Stimulated activated naive CD8-positive, alpha-beta T cell treated with anti-CD3 and anti-CD28 coated beads, Interleukin-15, Interleukin-2, amounts not matched to agents 100 ng/mL and 50 ng/mL, for 24 hours (primary cell): ENCODE measurements around the gene NSUN6.
"Not testable (repeated sequence)": the region's sequence is repeated elsewhere in the genome, so short reads cannot be mapped to it uniquely, and the experiment has no call there.

Experiments used
- H3K27ac Mint-ChIP-seq: one replicate; pipeline ENCODE4 v1.8.0; 2021; ENCODE audit warnings: mild to moderate bottlenecking, mixed read lengths
- H3K27me3 Mint-ChIP-seq: one replicate; pipeline ENCODE4 v1.8.0; 2021; ENCODE audit warnings: mixed read lengths
- H3K36me3 Mint-ChIP-seq: one replicate; pipeline ENCODE4 v1.8.0; 2021; ENCODE audit warnings: low read depth, mixed read lengths
- H3K4me1 Mint-ChIP-seq: one replicate; pipeline ENCODE4 v1.8.0; 2021; ENCODE audit warnings: low read depth, mixed read lengths
- H3K4me3 Mint-ChIP-seq: one replicate; pipeline ENCODE4 v1.8.0; 2021; ENCODE audit warnings: mild to moderate bottlenecking, mixed read lengths
- H3K9me3 Mint-ChIP-seq: one replicate; pipeline ENCODE4 v1.8.0; 2021; ENCODE audit warnings: mixed read lengths

The NSUN6 gene

DNA sequence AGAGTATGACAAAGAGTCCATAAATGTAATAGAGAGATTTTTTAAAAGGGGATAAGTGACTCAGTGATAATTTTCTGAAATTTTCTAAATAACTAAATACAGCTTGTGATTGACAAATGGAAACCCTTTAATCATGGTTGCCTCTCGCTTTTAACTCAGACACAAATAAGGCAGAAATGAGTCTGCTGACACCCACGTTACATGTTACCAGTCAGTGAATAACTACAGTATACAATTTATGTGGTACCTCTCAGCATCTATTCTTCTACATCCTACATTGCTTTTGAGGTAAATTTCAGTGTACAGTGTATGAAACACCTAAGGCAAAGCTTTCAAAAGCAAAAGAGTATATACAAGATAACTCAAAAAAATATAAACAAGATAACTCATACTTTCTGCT, 4.2 kb downstream of the NSUN6 start:
- no peak overlapping the region for H3K4me3 Mint-ChIP-seq
- H3K9me3 Mint-ChIP-seq = no peaks in the 10 kb centered on the region
- no peak overlapping the region for H3K27ac Mint-ChIP-seq
- H3K36me3 Mint-ChIP-seq = peaks cover 38% of the 10 kb centered on the region
- no peaks in the 10 kb centered on the region for H3K27me3 Mint-ChIP-seq
- H3K4me1 Mint-ChIP-seq = peaks cover 52% of the 10 kb centered on the region

GRCh38 chr10:18639719-18640118, 11.7 kb downstream of the NSUN6 start:
- peaks cover 43% of the 10 kb centered on the region for H3K36me3 Mint-ChIP-seq
- H3K27ac Mint-ChIP-seq, H3K27me3 Mint-ChIP-seq, H3K4me3 Mint-ChIP-seq, H3K9me3 Mint-ChIP-seq, H3K4me1 Mint-ChIP-seq: not testable (repeated sequence)

DNA sequence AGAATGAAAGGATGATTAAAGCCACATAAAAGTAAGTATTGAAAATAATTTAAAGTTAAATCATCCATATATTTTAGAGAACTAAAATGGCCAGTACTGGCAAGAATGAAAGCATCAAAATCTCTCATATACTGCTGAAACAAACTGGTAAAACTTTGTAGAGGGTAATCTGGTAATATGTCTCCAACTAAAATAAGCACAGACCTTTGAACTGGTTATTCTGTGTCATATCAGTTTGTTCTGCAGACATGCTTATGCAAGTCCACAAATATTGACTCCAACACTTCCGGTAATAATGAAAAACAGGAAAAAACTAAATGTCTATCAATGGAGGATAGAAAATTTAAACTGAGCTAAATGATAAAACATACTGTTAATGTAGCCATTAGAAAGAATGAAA, 14.0 kb downstream of the NSUN6 start:
- H3K4me1 Mint-ChIP-seq, H3K4me3 Mint-ChIP-seq, H3K27ac Mint-ChIP-seq, H3K9me3 Mint-ChIP-seq, H3K27me3 Mint-ChIP-seq: not testable (repeated sequence)
- peaks cover 45% of the 10 kb centered on the region for H3K36me3 Mint-ChIP-seq

DNA sequence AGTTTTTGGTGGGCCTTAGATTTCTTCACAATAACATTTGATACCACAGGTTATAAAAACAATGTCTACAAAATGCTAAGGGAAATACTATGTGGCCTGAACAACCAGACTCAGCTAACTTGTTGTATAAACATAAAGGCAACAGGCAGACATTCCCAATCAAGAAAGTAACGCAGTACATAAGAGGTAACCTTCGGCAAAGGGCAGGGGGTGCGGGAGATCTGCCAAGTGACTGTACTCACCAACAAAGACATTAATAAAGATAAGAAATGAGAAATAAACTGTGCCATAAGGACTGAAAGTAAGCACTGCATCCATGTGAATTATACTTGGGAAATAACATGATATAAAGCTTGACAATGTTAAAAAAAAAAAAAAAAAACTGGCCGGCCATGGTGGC, 15.4 kb downstream of the NSUN6 start:
- Mint-ChIP-seq H3K4me1 (no peaks in the 10 kb centered on the region), H3K36me3 (peaks cover 41% of the 10 kb centered on the region), H3K4me3 (no peak overlapping the region), H3K9me3 (no peaks in the 10 kb centered on the region), H3K27ac (no peak overlapping the region), H3K27me3 (no peaks in the 10 kb centered on the region)

DNA sequence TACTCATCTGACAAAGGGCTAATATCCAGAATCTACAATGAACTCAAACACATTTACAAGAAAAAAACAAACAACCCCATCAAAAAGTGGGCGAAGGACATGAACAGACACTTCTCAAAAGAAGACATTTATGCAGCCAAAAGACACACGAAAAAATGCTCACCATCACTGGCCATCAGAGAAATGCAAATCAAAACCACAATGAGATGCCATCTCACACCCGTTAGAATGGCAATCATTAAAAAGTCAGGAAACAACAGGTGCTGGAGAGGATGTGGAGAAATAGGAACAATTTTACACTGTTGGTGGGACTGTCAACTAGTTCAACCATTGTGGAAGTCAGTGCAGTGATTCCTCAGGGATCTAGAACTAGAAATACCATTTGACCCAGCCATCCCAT, 18.9 kb downstream of the NSUN6 start:
- H3K9me3 Mint-ChIP-seq, H3K27me3 Mint-ChIP-seq, H3K4me3 Mint-ChIP-seq: not testable (repeated sequence)
- Mint-ChIP-seq H3K36me3 (peaks cover 25% of the 10 kb centered on the region), H3K27ac (peak overlapping the region; percentile 58), H3K4me1 (peaks cover 12% of the 10 kb centered on the region)

- H3K27me3 Mint-ChIP-seq = not testable (repeated sequence)
- Mint-ChIP-seq H3K27ac (peak overlapping the region; percentile 67), H3K36me3 (peaks cover 27% of the 10 kb centered on the region)
Observed at GRCh38 chr10:18627452-18628018, 23.9 kb downstream of the NSUN6 start.

DNA sequence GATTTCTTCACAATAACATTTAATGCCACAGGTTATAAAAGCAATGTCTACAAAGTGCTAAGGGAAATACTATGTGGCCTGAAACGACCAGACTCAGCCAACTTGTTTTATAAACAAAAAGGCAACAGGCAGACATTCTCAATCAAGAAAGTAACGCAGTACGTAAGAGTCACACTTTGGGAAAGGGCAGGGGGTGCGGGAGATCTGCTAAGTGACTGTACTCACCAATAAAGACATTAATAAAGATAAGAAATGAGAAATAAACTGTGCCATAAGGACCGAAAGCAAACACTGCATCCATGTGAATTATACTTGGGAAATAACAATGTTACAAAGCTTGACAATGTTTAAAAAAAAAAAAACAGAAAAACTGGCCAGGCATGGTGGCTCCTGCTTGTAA, 25.5 kb downstream of the NSUN6 start:
- no peaks in the 10 kb centered on the region for H3K27me3 Mint-ChIP-seq
- peaks cover 37% of the 10 kb centered on the region for H3K36me3 Mint-ChIP-seq
- no peak overlapping the region for H3K27ac Mint-ChIP-seq
- H3K4me3 Mint-ChIP-seq = no peak overlapping the region
- H3K9me3 Mint-ChIP-seq = no peaks in the 10 kb centered on the region
- peaks cover 21% of the 10 kb centered on the region for H3K4me1 Mint-ChIP-seq

More at GRCh38 chr10:18627452-18628018, 23.9 kb downstream of the NSUN6 start:
- Mint-ChIP-seq H3K4me3 (peak overlapping the region; percentile 76), H3K4me1 (peaks cover 21% of the 10 kb centered on the region)
- H3K9me3 Mint-ChIP-seq = not testable (repeated sequence)

DNA sequence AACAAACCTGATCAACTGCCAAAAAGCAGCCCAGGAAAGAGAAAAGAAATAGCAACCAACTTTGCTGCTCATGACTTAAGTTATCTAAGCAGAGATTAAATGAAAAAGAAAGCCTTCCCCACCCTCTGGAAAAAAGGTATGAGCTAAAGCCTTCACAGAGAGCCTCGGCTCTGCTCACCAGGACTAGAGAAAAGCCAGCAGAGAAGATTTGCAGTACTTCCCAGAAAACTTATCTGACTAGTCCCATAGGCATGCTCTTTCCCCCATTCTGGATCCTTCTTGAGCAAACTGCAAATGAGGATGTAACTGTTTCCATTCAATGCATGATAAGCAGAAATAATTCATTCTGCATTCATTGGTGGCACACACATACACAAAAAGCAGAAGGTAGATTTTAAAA, 27.7 kb downstream of the NSUN6 start:
- peaks cover 19% of the 10 kb centered on the region for H3K4me1 Mint-ChIP-seq
- H3K27ac Mint-ChIP-seq, H3K4me3 Mint-ChIP-seq, H3K27me3 Mint-ChIP-seq, H3K9me3 Mint-ChIP-seq: not testable (repeated sequence)
- H3K36me3 Mint-ChIP-seq = peaks cover 52% of the 10 kb centered on the region

- H3K27ac Mint-ChIP-seq = no peak overlapping the region
- H3K9me3 Mint-ChIP-seq = no peaks in the 10 kb centered on the region
- H3K4me1 Mint-ChIP-seq = no peaks in the 10 kb centered on the region
- H3K27me3 Mint-ChIP-seq = no peaks in the 10 kb centered on the region
- H3K36me3 Mint-ChIP-seq = peaks cover 64% of the 10 kb centered on the region
- no peak overlapping the region for H3K4me3 Mint-ChIP-seq
Observed at GRCh38 chr10:18620856-18621255, 30.5 kb downstream of the NSUN6 start.

DNA sequence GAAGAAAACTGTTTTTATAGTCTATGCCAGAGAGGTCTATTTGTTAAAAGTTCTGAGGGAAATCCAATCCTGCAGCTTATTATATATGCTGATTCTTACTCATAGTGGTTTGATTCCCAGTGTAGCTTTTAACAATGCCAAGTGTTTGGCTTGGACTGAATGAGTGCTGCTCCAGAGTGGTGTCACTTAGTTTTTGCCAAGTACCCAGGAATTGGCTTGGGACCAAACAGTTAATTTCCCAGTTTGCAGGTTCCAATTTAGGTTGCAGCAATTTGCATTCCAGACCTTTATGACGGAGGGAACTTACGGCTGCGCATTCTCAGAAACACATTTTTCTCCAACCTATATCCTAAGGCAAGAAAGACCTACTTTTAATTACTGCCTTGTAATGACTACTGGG, 32.4 kb downstream of the NSUN6 start:
- H3K36me3 Mint-ChIP-seq = peaks cover 69% of the 10 kb centered on the region

GRCh38 chr10:18616337-18616736, 35.0 kb downstream of the NSUN6 start:
- H3K9me3 Mint-ChIP-seq = no peaks in the 10 kb centered on the region
- H3K27ac Mint-ChIP-seq = no peak overlapping the region

More for the DNA sequence above, 32.4 kb downstream of the NSUN6 start:
- Mint-ChIP-seq H3K4me1 (no peaks in the 10 kb centered on the region), H3K27ac (no peak overlapping the region), H3K27me3 (no peaks in the 10 kb centered on the region), H3K9me3 (no peaks in the 10 kb centered on the region), H3K4me3 (no peak overlapping the region)

DNA sequence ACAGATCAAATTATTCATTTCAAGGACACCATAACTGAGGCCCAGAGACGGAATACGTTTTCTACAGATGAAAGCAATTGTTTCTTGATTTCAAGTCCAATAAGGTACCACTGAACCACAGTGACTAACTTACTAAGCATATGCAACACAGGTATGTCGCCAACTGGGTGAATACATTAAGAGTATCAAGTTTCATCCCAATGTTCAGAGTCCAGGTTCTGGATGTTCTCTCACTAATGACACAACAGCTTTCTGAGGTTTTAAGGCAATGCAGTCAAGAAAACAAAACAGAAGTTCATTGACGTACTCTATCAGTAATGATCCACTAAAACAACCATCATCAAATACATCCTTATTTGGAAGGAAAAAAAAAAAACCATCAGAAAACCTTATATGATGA, 35.8 kb downstream of the NSUN6 start:
- Mint-ChIP-seq H3K36me3 (peaks cover 70% of the 10 kb centered on the region), H3K27me3 (no peaks in the 10 kb centered on the region), H3K4me3 (no peak overlapping the region), H3K9me3 (no peaks in the 10 kb centered on the region), H3K4me1 (no peaks in the 10 kb centered on the region), H3K27ac (no peak overlapping the region)

More at GRCh38 chr10:18616337-18616736, 35.0 kb downstream of the NSUN6 start:
- Mint-ChIP-seq H3K4me1 (no peaks in the 10 kb centered on the region), H3K27me3 (no peaks in the 10 kb centered on the region), H3K36me3 (peaks cover 72% of the 10 kb centered on the region), H3K4me3 (no peak overlapping the region)

DNA sequence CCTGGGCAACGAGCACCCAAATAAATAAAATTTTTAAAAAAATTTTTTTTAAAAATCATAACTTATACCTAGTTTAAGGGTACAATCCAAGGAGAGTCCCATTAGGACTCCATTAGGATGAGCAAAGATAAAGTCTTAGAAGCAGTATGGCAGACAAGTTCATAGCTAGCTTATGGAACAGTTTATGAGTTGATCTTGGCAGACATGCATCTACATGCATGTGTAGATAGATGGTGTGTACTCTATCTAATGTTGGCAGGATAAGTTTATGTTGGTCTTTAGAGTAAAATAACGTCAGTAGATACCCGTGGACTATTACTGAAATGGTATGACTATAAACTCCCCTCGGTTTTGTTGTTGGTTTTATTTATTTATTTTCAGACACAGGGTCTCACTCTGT, 40.2 kb downstream of the NSUN6 start:
- Mint-ChIP-seq H3K27me3 (no peaks in the 10 kb centered on the region), H3K4me3 (no peak overlapping the region), H3K4me1 (peaks cover 16% of the 10 kb centered on the region), H3K36me3 (peaks cover 62% of the 10 kb centered on the region), H3K9me3 (no peaks in the 10 kb centered on the region), H3K27ac (no peak overlapping the region)

DNA sequence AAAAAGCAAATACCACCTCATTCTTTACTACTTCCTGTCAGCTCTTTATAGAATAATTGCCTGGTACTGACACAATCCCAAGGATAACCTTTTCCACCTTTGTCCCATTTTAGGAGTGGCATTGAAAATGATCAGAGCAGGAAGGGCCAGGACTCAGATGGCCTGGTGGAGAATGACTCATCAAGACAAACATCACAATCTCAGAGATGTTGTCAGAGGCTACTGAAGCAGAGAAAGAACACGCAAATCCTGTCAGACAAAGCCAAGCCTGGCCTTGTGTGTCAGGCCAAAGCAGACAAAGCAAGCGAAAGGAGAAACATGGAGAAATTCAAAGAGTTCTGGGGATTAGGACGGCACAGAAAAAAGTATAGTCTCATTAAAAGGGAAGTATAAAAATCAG, 40.9 kb downstream of the NSUN6 start:
- Mint-ChIP-seq H3K4me1 (peaks cover 16% of the 10 kb centered on the region), H3K27ac (peak overlapping the region; percentile 9), H3K36me3 (peaks cover 62% of the 10 kb centered on the region), H3K4me3 (no peak overlapping the region), H3K27me3 (no peaks in the 10 kb centered on the region), H3K9me3 (no peaks in the 10 kb centered on the region)

GRCh38 chr10:18608596-18608995, 42.8 kb downstream of the NSUN6 start:
- peaks cover 16% of the 10 kb centered on the region for H3K4me1 Mint-ChIP-seq
- H3K9me3 Mint-ChIP-seq = no peaks in the 10 kb centered on the region
- no peak overlapping the region for H3K27ac Mint-ChIP-seq
- peaks cover 60% of the 10 kb centered on the region for H3K36me3 Mint-ChIP-seq
- H3K4me3 Mint-ChIP-seq = no peak overlapping the region
- H3K27me3 Mint-ChIP-seq = no peaks in the 10 kb centered on the region

DNA sequence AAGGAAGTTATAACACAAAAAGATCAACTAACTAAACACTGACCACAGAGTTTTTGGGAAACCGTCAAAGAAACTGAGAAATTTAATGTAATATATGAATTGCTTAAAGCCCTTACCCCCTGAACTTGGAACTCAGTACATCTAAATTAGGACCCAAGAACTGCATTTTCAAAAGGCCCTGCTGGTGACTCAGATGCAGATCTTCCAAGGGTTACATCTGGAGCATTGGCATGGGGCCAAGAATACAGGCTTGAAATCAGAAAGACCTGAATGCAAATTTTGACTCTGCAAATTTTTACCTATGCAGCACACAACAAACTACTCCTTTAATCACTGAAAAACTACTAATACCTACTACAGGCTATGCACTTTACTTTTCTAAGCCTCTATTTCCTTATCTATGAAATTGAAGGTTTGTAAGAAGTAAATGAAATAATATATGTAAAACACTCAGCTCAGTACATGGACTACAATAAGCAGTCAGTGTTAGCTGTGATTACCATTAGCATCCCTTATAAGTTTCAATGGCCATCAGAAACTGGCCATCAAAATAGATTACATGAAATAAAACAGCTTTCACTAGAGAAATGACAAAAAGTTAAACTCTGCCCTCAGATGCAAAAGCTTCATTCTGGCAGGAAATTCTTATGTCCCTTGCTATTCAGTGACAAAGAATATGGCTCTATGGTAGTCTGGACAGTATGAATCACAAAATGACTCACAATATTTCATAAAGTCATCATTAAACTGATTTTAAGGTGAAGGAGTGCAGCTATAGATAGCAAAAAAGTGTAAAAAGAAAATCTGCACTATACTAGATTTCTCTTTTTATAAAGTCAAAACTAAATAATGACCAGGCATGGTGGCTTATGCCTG, 43.6 kb downstream of the NSUN6 start:
- Mint-ChIP-seq H3K36me3 (peaks cover 54% of the 10 kb centered on the region), H3K27me3 (no peaks in the 10 kb centered on the region), H3K27ac (no peak overlapping the region), H3K9me3 (no peaks in the 10 kb centered on the region), H3K4me3 (no peak overlapping the region), H3K4me1 (peaks cover 16% of the 10 kb centered on the region)
